ENCODE results near the gene C2CD2.
"Not testable (repeated sequence)": the region's sequence is repeated elsewhere in the genome, so short reads cannot be mapped to it uniquely, and the experiment has no call there.

Gene C2CD2

DNA sequence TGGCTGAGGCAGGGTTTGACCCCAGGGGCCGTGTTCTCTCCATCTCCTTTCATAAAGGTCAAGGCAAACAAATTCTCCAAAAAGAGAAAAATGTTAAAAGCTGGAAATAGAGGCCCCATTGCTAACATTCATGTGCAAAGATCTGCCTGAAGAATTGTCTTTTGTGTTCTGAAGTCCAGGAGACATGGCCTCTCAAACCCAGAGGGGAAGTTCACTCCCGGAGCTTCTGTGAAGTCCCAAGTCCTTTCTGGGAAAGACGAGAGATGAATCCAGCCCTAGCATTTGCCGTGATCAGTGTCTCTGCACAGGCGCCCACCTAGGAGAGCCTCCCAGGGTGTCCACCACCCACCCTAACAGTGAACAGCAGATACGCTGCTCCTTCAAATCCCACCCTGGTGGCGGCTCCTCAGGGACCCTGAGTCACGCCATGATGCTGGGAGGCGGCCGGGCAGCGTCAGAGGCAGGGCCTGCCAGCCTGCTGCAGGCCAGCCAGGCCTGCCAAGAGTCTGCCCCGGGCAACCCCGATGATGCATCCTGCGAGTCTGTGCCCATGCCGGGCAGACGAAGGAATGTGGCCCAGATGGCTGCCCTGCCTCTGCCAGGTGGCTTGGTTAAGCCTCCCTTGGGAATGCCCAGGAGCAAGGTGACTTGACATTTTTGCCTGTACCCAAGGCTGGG, 5.2 kb upstream of the C2CD2 start:
- peak; percentile 30 for DNase-seq (ENCODE audit: low spot score)

DNA sequence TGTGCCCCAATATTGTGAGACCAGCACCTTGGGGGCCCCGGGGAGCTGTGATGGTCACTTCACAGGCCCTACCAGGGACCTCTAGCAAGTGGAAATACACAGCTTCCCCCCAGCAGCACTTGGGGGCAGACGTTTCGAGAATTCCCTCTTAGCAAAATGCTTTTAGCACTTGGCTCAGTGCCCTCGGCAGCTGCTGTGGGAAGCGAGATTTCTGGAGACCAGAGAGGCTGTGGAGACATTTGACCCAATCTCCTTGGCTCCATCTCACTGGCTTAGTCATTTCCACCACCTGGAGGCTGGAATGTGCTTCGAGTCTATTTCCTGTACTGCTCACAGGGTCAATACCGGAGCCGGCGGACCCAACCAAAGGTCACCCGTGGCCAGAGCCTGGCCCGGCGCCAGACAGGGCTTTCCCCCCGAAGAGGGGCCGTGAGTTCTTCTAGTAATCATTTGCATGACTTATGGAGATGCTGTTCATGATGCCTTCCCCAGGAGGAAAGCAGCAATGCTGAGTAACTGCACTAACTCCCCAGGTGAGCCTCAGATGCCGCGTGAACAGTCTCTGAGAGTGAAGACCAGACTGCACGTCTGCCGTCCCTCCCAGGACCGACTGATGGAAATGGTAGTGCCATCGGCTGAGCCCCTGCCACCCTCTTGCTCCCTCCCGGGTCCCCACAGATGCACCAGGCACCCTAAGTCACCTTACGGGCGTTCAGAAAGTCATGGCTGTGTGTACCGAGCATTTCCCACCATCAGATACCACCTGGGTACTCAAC, 4.4 kb upstream of the C2CD2 start:
- DNase-seq (ENCODE audit: low spot score) = peak; percentile 63

DNA sequence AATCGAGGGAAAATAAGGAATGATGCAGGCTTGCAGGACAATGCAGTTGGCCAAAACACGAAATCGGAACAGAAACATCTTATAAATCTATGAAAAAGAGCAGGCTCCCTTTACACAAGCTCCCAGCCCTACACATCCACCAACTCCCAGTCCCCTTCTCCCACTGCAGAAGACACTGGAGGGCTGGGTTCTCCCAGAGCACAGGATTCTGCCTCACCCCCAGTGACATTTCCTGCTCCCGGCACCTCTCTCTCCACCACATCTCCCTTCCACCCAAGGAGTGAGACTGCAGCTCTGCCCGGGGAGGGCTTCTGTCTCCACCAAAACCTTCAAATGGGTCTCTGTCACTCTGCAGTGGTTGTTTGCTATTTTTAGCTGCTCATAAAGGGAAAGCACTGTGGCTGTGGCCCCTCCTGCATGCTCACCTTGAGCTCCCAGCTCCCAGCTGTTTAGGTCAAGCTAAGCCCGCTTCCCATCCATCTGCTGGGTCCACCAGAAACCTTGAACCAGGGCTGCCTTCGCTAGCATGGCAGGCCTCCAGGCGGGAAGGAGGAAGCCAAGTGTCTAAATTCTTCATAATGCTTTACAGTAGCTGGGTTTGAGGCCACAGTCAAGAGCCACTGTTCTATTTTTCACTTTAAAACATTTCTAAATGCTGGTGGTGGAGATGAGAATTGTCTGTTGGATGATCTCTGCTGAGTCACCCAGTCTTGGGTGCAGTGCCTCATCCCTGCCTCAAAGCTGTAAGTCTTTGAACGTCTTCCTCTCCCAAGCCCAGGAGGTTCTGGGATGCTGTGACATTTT, 3.3 kb upstream of the C2CD2 start:
- DNase-seq (ENCODE audit: low spot score) = no peak

DNA sequence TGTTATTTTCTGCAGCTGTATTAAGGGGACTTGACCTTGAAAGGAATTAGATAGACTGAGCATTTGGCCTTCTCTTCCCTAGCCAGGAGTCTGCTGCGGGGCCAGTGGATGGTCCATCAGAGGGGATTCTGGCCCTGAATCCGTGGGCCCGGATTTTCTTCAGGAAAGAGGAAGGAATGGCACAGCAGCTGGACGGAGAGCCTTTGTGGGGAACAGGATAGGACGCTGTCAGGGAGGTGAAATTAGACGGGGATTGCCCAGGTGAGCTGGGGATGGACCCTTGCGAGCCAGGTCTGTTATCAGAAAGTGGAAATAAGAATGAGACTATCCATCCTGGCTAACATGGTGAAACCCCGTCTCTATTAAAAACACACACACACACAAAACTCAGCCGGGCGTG, 1.7 kb upstream of the C2CD2 start:
- DNase-seq (ENCODE audit: low spot score) = no peak

DNA sequence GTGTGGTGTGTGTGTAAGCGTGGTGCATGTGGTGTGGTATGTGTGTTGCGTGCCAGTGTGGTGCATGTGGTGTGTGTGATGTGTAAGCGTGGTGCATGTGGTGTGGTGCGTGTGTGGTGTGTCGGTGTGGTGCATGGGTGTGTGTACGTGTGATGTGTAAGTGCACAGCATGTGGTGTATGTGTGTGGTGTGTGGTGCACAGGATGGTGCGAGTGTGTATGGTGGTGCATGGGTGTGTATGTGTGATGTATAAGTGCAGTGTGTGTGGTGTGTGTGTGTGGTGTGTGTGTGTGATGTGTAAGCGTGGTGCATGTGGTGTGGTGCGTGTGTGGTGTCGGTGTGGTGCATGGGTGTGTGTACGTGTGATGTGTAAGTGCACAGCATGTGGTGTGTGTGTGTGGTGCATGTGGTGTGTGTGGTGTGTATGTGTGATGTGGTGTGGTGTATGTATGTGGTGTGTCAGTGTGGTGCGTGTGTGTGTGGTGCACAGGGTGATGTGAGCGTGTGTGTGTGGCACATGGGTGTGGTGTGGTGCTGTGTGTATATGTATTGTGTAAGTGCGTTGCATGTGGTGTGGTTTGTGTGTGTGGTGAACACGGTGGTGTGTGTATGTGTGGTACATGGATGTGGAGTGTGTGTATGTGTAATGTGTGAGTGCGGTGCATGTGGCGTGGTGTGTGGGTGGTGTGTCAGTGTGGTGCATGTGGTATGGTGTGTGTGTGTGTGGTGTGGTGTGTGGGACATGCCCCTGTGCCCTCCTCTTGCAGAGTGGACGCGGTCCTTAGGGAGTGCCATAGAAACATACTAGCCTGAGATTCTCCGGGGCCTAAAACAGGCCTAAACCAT, 1.1 kb upstream of the C2CD2 start:
- no peak for DNase-seq (ENCODE audit: low spot score)

DNA sequence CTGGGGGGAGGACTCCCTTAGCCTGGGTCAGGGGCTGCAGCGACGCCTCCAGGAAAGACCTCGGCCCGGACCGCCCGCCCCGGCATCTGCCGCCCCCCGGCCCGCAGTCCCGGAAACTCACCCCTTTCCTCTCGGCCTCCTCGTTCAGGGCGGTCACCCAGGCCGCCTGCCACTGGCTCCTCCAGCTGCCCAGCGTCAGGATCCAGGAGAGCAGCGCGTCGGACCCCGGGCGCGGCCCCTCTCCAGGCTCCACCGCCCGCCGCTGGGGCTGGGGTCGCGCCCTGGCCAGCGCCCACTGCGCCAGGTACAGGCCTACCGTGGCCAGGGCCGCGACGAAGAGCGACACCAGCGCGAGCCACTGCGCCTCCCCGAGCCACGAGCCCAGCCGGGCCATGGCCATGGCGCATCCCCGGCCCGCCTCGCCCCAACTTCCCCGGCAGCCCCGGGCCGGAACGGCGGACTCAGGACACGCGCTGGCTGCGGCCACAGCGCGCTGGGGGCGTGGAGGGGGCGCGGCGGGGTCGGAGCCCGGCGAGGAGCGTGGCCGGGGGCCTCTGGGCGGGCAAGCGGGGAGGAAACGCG, 478 bp downstream of the C2CD2 start:
- no peak for DNase-seq (ENCODE audit: low spot score)

DNA sequence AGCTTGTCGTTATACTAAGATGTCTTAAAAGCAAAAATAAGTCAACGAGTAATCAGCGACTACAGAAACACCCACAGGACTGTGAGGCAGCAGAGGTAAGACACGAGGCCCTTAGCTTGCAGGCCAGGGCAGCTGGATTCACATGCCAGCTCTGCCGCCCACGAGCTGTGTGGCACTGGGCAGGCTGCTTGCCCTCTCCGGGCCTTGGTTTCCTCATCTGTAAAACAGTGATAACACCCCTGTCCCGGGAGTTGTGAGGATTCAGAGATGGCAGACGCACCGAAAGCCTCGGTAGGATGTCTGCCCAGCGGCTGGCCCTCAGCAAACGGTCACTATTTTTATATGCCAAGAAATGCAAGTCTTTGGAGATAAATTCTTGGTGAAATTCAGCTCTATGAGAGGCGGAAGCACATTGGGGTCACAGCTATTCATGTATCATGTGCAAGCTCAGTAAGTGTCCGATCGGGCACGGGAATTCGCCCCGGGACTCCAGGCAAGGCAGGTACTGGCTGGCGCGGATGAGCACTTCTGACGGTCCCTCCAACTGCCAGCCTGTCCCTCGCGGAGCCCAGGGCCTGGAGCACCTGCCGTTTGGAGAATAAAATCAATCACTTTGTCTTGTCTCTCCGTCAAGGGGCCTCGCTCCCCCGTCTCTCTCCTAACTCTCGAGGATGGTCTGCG, 1.1 kb downstream of the C2CD2 start:
- DNase-seq (ENCODE audit: low spot score) = no peak

DNA sequence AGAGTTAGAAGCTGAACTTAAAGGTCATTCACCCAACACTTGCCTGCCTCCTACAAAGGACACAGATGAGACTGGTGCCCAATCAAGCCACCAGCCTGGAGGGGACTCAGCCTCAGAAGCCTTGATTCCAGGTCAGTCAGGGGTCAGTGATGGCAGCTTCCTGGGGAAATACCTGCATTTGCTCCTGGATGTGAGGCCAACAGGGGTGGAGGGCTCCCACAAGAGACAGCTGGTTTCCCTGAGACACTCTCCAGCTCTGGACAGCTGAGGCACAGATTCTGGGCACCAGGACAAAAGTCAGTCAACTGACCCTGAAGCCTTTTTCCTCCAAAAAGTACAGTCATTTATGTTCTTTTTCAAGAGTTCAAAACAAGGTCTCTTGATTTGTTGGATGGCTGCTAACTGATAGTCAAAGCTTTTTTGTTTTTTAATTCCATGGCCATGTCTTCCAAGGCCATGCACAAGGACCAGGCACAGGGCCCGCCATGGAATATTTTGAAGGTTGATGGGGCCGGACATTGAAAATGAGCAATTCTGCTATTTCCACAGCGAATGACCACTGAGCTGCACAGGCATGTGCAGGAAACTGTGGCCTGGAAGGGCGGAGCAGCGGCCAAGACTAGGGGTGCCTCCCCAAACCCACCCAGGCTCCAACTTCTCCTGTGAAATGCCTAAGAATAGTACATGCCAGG, 1.8 kb downstream of the C2CD2 start:
- no peak for DNase-seq (ENCODE audit: low spot score)

DNA sequence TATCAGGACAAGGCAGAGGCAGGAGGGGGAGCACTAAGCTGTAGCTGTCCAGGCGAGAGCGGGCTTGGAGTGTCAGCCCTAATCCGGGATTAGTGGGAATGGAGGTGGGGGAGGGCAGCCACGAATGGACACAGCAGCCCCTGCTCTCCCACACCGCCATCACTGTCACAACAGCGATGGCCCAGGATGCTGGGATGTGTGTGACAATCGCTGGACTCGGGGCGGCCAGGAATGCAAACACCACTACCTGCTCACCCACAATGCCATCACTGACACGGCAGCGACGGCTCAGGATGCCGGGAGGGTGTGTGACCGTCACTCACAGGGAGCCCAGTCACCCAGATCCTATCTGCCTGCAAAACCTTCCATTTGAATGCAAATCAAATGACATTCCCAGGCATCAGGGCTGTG, 2.9 kb downstream of the C2CD2 start:
- no peak for DNase-seq (ENCODE audit: low spot score)

DNA sequence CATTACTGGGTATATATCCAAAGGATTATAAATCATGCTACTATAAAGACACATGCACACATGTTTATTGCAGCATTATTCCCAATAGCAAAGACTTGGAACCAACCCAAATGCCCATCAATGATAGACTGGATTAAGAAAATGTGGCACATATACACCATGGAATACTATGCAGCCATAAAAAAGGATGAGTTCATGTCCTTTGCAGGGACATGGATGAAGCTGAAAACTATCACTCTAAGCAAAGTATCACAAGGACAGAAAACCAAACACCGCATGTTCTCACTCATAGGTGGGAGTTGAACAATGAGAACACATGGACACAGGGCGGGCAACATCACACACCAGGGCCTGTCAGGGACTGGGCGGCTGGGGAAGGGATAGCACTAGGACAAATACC, 4.2 kb downstream of the C2CD2 start:
- DNase-seq (ENCODE audit: low spot score) = not testable (repeated sequence)

DNA sequence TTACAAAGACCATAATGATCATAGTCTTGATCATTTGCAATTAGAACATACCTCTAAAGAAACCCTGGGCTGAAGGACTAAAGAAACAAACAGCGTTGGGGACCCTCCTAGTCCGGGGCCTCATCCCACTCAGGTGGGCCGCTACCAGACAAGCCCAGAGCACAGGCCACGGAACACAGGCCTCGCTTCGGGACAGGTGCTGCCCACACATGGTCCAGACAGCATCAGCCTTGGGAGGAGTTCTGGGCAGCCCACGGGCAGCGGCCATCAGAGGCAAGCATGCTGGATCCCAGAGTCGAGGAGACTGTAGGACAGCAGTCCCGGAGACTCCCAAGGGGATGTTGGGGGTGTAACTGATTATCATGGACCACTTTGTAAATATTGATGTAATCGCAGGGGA, 4.9 kb downstream of the C2CD2 start:
- no peak for DNase-seq (ENCODE audit: low spot score)

DNA sequence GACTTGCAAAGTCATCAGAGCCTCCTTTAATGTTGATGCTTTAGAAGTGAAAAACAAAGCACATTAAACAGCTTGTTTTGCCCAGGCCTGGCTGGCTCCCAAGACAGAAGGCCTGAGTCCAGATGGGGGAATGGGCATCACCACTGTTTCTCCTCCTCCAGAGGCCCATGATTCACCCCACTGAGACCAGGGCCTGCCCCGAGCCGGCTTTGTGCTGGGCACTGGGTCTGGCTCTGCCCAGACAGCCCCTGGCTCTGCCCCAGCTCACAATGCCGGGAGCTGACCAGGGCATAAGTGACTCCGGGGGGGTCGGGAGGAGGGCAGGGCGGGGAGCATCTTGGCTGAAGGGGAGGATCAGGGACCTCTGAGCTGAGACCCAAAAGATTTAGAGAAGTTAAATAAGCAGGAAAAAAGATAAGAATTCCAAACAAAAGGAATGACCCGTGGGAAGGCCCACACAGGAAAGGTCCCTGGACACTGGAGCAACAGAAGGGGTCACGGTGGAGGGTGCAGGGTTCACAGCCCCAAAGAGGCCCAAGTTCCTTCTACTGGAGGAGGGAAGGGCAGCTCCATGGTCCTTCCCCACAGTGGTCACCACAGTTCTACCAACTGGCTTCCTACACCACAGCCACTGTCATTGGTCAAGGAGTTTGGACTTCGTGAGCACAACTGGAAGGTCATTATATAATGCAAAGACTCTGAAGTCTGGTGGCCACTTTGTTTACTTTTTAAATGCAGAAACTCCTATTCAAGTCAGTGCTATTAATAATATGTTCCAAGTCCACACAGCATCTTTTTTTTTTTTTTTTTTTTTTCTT, 5.5 kb downstream of the C2CD2 start:
- DNase-seq (ENCODE audit: low spot score) = peak; percentile 90

DNA sequence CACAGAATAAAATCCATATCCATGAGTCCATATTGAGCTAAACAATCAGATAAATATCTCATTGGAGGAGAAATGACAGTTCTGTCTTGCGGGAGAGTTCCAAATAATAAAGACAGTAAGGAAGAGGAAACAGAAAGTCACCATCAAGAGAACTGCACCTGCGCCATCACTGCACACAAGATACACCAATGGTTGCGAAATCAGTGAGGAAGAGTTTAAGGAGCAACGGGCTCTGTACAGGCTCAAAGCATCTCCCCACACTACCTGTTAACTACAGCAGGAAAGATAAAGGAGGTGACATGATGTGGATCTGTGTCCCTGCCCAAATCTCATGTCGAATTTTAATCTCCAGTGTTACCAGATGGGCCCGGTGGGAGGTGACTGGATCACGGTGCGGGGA, 7.8 kb downstream of the C2CD2 start:
- DNase-seq (ENCODE audit: low spot score) = no peak

DNA sequence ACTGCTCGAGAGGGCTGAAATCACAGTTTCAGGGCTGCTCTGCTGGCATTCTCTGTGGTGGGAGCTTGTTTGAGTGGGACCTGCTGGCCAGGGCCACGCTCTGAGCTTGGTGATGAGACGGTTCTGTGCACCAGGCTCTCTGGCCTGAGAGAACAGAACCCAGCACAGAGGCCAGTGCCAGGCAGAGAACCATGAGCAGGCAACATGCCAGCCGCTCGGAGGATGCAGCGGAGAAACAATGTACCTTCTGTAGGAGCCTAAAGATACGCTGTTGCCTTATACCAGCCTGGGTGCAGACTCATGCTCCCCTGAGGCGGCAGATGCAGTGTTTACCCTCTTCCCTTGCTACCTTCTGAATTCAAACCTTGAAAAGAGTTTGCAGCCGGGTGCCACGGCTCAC, 10.0 kb downstream of the C2CD2 start:
- DNase-seq (ENCODE audit: low spot score) = peak; percentile 82

DNA sequence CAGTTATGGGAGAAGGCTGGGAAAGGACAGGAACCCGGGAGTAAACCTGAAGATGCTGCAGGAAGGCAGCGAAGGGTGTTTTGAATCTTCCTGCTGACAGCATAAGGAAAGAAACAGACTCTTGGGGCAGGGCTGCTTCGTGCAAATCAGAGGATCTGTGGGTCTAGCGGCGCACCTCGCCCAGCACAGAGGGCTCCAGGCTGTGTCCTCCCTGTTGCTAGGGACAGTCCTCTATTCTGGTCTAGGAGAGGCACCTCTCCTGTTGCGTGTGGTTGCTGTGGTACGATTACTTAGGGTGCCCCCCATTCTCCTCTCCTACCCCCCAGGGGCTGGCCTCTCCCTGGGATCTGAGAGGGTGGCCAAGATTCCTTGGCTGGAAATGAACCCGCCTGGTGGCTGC, 11.4 kb downstream of the C2CD2 start:
- no peak for DNase-seq (ENCODE audit: low spot score)

DNA sequence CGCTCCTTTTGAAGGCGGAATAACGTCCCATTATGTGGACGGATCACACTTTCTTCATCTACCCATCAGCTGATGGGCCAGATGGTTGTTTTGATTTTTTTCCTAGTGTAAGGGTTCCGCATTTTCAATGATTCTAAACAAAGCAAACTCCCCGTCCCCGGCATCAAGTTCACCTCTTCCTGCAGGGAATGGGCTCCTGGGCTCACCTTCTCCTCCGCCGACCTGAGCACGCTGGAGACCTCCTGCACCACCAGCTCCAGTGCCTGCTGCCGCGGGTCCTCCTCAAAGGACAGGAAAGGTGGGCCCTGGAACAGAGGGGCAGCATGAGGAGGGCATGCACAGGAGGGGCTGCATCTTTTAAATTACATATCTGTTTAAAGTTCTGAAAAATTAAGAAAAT, 11.9 kb downstream of the C2CD2 start:
- no peak for DNase-seq (ENCODE audit: low spot score)

DNA sequence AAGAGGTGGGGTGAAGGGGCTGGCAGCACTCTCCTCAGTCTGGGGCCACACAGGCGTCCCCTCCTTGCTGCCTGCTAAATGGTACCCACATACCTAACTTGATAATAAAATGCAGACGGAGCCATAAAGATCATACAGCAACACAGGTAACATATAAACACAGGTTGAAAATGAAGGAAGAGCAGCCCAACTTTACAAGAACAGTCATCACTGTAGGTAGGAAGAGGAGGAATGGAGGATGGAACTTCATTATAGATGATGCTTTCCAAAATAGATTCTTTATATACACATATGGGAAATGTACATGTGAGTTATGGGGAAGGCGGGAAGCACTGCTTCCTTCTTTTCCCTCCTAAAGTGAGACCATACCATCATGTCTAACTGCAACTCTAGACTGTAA, 13.4 kb downstream of the C2CD2 start:
- DNase-seq (ENCODE audit: low spot score) = no peak

DNA sequence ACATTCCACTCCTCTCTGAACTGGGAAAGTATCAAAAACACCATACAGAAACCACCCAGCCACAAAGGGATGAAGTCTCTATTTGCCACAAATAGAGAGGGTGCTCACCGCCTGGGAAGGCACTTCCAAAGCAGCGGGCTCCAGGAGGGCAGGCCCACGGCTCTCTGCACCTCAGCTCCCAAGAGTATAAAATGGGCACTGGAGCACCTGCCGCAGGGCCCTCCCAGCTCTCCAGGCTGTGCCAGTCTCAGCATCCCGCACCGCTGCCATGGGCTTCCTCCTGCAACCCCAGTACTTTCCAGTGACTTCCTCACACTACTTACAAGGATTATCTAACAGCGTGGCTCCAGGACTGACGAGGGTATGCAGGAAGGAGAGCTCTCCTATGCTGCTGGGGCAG, 14.4 kb downstream of the C2CD2 start:
- DNase-seq (ENCODE audit: low spot score) = no peak

DNA sequence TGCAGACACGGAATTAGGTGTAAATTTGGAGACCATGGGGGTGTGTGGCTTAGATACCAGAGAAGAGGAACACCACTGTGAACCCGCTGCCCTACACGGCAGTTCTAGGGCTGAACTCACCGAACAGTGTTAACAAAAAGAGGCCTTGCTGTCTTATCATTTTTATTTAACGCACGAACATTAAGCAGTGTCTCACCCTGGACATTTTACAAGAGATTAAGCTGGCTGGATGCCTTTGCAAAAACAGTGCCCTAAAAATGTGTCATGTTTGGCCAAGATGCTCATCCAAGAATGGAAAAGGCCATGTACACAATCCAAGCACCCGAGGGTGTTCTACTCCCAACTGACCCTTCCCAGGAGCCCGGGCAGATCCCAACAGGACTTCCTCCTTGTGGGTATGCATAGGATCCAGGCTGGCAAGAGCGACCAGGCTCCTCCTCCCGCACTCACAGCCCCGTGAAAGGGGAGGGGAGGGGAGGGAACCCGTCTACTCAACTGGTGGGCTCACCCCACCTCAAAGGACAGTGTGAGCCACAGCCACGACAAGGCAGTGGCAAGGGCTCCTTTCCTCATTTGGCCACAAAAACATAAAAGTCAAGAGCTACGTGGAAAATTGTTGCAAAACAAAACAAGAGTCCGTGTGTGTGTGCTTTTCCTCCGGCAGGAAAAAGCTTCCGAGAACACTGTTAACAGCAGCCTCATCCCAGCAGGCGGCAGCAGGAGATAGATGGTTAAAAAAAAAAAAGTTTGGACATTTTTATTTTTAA, 20.3 kb downstream of the C2CD2 start:
- DNase-seq (ENCODE audit: low spot score) = no peak
